PFSK-1 (cell line): ENCODE measurements around the gene CISH.

Experiments used
- POLR2AphosphoS5 ChIP-seq: IDR thresholded peaks from 2 replicates; pipeline ENCODE4 v1.6.1; 2012; ENCODE audit warnings: low read depth, mild to moderate bottlenecking, control low read depth, low read length, moderate library complexity
- SIN3A ChIP-seq: IDR thresholded peaks from 2 replicates; pipeline ENCODE4 v1.6.1; 2012; ENCODE audit warnings: mild to moderate bottlenecking, low read length, moderate library complexity, borderline replicate concordance; ENCODE audit not compliant: insufficient read depth
- TF ChIP-seq, protein P1 (sequence below), 2 experiments: IDR thresholded peaks; 2 replicates each; pipeline versions ENCODE4 v1.6.1 to v1.8.0; 2011 to 2012; ENCODE audit warnings: low read depth in 2 of 2, low read length in 2 of 2, control low read depth in 1 of 2, inconsistent platforms in 1 of 2, mild to moderate bottlenecking in 1 of 2, moderate library complexity in 1 of 2; ENCODE audit not compliant: insufficient read depth in 1 of 2

DNA sequence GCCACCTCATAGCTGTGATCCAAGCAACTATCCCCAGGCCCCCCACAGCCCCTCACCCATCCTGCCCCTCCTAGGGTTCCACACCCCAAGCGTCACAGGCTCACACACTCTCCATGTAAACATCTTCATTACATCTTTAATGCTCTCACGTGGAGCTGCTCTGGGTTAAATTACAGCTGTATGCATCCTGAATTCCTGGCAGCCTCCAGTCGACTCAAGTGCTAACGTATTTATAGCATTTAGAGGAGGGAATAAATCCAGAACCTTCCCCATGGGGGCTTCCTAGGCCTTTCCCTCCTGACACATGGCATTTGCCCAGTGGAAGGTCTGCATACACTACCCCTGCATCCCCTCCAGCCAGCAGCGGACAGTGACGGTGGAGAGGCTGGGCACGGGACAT lies 53.7 kb downstream of the CISH start:
- TF ChIP-seq POLR2AphosphoS5 = no peak
- TF ChIP-seq SIN3A = no peak
- TF ChIP-seq, protein P1, sequence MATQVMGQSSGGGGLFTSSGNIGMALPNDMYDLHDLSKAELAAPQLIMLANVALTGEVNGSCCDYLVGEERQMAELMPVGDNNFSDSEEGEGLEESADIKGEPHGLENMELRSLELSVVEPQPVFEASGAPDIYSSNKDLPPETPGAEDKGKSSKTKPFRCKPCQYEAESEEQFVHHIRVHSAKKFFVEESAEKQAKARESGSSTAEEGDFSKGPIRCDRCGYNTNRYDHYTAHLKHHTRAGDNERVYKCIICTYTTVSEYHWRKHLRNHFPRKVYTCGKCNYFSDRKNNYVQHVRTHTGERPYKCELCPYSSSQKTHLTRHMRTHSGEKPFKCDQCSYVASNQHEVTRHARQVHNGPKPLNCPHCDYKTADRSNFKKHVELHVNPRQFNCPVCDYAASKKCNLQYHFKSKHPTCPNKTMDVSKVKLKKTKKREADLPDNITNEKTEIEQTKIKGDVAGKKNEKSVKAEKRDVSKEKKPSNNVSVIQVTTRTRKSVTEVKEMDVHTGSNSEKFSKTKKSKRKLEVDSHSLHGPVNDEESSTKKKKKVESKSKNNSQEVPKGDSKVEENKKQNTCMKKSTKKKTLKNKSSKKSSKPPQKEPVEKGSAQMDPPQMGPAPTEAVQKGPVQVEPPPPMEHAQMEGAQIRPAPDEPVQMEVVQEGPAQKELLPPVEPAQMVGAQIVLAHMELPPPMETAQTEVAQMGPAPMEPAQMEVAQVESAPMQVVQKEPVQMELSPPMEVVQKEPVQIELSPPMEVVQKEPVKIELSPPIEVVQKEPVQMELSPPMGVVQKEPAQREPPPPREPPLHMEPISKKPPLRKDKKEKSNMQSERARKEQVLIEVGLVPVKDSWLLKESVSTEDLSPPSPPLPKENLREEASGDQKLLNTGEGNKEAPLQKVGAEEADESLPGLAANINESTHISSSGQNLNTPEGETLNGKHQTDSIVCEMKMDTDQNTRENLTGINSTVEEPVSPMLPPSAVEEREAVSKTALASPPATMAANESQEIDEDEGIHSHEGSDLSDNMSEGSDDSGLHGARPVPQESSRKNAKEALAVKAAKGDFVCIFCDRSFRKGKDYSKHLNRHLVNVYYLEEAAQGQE (IDR thresholded peaks at IDR 0.05; ENCODE audit: insufficient read depth in 1 of 2, low read depth in 2 of 2, low read length in 2 of 2) = no peak
